HepG2 (cell line): Measurements from ENCODE around the gene ADAMTS13. TPM values are rescaled to one million over a fixed set of nuclear protein-coding genes. Genes with fewer than 3 reads are reported as not detected.

Experiments
- CCDC6 ChIP-seq: sonication (generic); formaldehyde crosslinking; IDR thresholded peaks from 2 replicates; pipeline ENCODE4 v1.8.1; 2022; ENCODE audit warnings: mild to moderate bottlenecking, missing genetic modification reagents, moderate library complexity
- ESRRA ChIP-seq: sonication (generic); formaldehyde crosslinking; IDR thresholded peaks from 2 replicates; pipeline ENCODE4 v1.5.1; 2020; ENCODE audit warnings: mild to moderate bottlenecking, low read depth, missing genetic modification reagents
- MED8 ChIP-seq: sonication (generic); formaldehyde crosslinking; IDR thresholded peaks from 2 replicates; pipeline ENCODE4 v1.8.1; 2023; ENCODE audit warnings: mild to moderate bottlenecking, missing genetic modification reagents; ENCODE audit not compliant: insufficient replicate concordance
- NCOA1 ChIP-seq: sonication (generic); formaldehyde crosslinking; IDR thresholded peaks from 2 replicates; pipeline ENCODE4 v1.9.0; 2021; ENCODE audit warnings: missing genetic modification reagents
- NFIB ChIP-seq: sonication (generic); formaldehyde crosslinking; IDR thresholded peaks from 2 replicates; pipeline ENCODE4 v1.9.0; 2021; ENCODE audit warnings: missing genetic modification reagents, mild to moderate bottlenecking, borderline replicate concordance
- POLR2AphosphoS5 ChIP-seq: IDR thresholded peaks from 2 replicates; pipeline ENCODE4 v1.6.1; 2012; ENCODE audit warnings: low read depth, low read length
- RBAK ChIP-seq: sonication (generic); formaldehyde crosslinking; IDR thresholded peaks from 2 replicates; pipeline ENCODE4 v1.5.1; 2020; ENCODE audit warnings: mild to moderate bottlenecking, missing genetic modification reagents
- RNF2 ChIP-seq: fragments of 450-650 bp; conservative IDR thresholded peaks from 2 replicates; pipeline ENCODE4 v1.6.1; 2016; ENCODE audit warnings: low read depth
- SP1 ChIP-seq, 2 experiments: fragments of 450-650 bp in 1 of 2; sonication (generic) in 1 of 2; formaldehyde crosslinking in 1 of 2; IDR thresholded peaks; 2 replicates each; pipeline versions ENCODE4 v1.4.0 to v1.6.1; 2016 to 2020; ENCODE audit warnings: missing genetic modification reagents in 1 of 2
- WIZ ChIP-seq: sonication (generic); formaldehyde crosslinking; IDR thresholded peaks from 2 replicates; pipeline ENCODE4 v1.5.1; 2020; ENCODE audit warnings: mild to moderate bottlenecking, missing genetic modification reagents
- ZBTB38 ChIP-seq: sonication (generic); formaldehyde crosslinking; IDR thresholded peaks from 2 replicates; pipeline ENCODE4 v1.5.1; 2020; ENCODE audit warnings: mild to moderate bottlenecking, missing genetic modification reagents
- ZC3H13 ChIP-seq: sonication (generic); formaldehyde crosslinking; IDR thresholded peaks from 2 replicates; pipeline ENCODE4 v1.8.1; 2023; ENCODE audit warnings: mild to moderate bottlenecking, missing genetic modification reagents, moderate library complexity
- ZFP37 ChIP-seq: sonication (generic); formaldehyde crosslinking; IDR thresholded peaks from 2 replicates; pipeline ENCODE4 v1.4.0; 2020; ENCODE audit warnings: missing genetic modification reagents, borderline replicate concordance
- ZKSCAN8 ChIP-seq: IDR thresholded peaks from 2 replicates; pipeline ENCODE4 v1.6.1; 2016; ENCODE audit warnings: borderline replicate concordance, missing genetic modification reagents, missing compliant biosample characterization
- ZNF136 ChIP-seq: sonication (generic); formaldehyde crosslinking; IDR thresholded peaks from 2 replicates; pipeline ENCODE4 v1.8.1; 2022; ENCODE audit warnings: low read depth, mild to moderate bottlenecking, moderate library complexity, missing genetic modification reagents
- ZNF230 ChIP-seq: sonication (generic); formaldehyde crosslinking; IDR thresholded peaks from 2 replicates; pipeline ENCODE4 v1.4.0; 2020; ENCODE audit warnings: mild to moderate bottlenecking, missing genetic modification reagents
- ZNF264 ChIP-seq: sonication (generic); formaldehyde crosslinking; IDR thresholded peaks from 2 replicates; pipeline ENCODE4 v1.4.0; 2020; ENCODE audit warnings: missing genetic modification reagents
- ZNF335 ChIP-seq: sonication (generic); formaldehyde crosslinking; IDR thresholded peaks from 2 replicates; pipeline ENCODE4 v1.4.0; 2020; ENCODE audit warnings: missing genetic modification reagents
- ZNF33B ChIP-seq: sonication (generic); formaldehyde crosslinking; IDR thresholded peaks from 2 replicates; pipeline ENCODE4 v1.5.1; 2020; ENCODE audit warnings: mild to moderate bottlenecking, missing genetic modification reagents
- ZNF496 ChIP-seq: sonication (generic); formaldehyde crosslinking; IDR thresholded peaks from 2 replicates; pipeline ENCODE4 v1.8.1; 2023; ENCODE audit warnings: mild to moderate bottlenecking, moderate library complexity, missing genetic modification reagents; ENCODE audit not compliant: insufficient replicate concordance
- ZNF501 ChIP-seq: sonication (generic); formaldehyde crosslinking; IDR thresholded peaks from 2 replicates; pipeline ENCODE4 v1.5.1; 2020; ENCODE audit warnings: mild to moderate bottlenecking, moderate library complexity, missing genetic modification reagents
- ZNF83 ChIP-seq: sonication (generic); formaldehyde crosslinking; IDR thresholded peaks from 2 replicates; pipeline ENCODE4 v1.4.0; 2020; ENCODE audit warnings: missing genetic modification reagents, mild to moderate bottlenecking, borderline replicate concordance
- ZNF841 ChIP-seq: sonication (generic); formaldehyde crosslinking; IDR thresholded peaks from 2 replicates; pipeline ENCODE4 v1.8.1; 2023; ENCODE audit warnings: missing genetic modification reagents, borderline replicate concordance
- ZSCAN21 ChIP-seq: sonication (generic); formaldehyde crosslinking; IDR thresholded peaks from 2 replicates; pipeline ENCODE4 v1.8.0; 2022; ENCODE audit warnings: mild to moderate bottlenecking, missing genetic modification reagents, moderate library complexity, borderline replicate concordance
- ZZZ3 ChIP-seq: sonication (generic); formaldehyde crosslinking; IDR thresholded peaks from 2 replicates; pipeline ENCODE4 v1.4.0; 2020; ENCODE audit warnings: missing genetic modification reagents, mild to moderate bottlenecking, borderline replicate concordance
- polyA plus RNA-seq, 8 experiments: library from polyadenylated mRNA; depleted of rRNA in 3 of 8; stranded (reverse) in 7 of 8; unstranded in 1 of 8; fragments of >200 nt; fragmentation: Illumina TruSeq in 4 of 8; extraction: Trizol in 4 of 8; gene quantifications; 2 replicates each; pipeline versions ENCODE4 v1.2.1 to v1.2.3, GENCODE V29; 2011 to 2016; ENCODE audit warnings: low read depth in 4 of 8, missing spikeins in 1 of 8, mixed read lengths in 1 of 8; ENCODE audit not compliant: insufficient read depth in 1 of 8
- total RNA-seq, 5 experiments: library from RNA; depleted of rRNA; stranded (reverse); fragments of >200 nt; fragmentation: Illumina TruSeq; extraction: Trizol; gene quantifications; 2 replicates each; pipeline ENCODE4 v1.2.3, GENCODE V29; 2016; ENCODE audit warnings: low read depth in 1 of 5
- TF ChIP-seq, protein P1 (sequence below): sonication (generic); formaldehyde crosslinking; IDR thresholded peaks from 2 replicates; pipeline ENCODE4 v1.4.0; 2020; ENCODE audit warnings: missing genetic modification reagents
- TF ChIP-seq, protein P2 (sequence below): sonication (generic); formaldehyde crosslinking; IDR thresholded peaks from 2 replicates; pipeline ENCODE4 v1.5.0; 2020; ENCODE audit warnings: missing genetic modification reagents
- TF ChIP-seq, protein P3 (sequence below): sonication (generic); formaldehyde crosslinking; IDR thresholded peaks from 2 replicates; pipeline ENCODE4 v1.5.0; 2020; ENCODE audit warnings: mild to moderate bottlenecking, missing genetic modification reagents

The ADAMTS13 gene
- total and polyA plus RNA-seq, 2 of the 13 experiments (the other 11 are each of a cell fraction or from before 2014, with no cell fraction given), result 0.91 to 4.5 TPM

DNA sequence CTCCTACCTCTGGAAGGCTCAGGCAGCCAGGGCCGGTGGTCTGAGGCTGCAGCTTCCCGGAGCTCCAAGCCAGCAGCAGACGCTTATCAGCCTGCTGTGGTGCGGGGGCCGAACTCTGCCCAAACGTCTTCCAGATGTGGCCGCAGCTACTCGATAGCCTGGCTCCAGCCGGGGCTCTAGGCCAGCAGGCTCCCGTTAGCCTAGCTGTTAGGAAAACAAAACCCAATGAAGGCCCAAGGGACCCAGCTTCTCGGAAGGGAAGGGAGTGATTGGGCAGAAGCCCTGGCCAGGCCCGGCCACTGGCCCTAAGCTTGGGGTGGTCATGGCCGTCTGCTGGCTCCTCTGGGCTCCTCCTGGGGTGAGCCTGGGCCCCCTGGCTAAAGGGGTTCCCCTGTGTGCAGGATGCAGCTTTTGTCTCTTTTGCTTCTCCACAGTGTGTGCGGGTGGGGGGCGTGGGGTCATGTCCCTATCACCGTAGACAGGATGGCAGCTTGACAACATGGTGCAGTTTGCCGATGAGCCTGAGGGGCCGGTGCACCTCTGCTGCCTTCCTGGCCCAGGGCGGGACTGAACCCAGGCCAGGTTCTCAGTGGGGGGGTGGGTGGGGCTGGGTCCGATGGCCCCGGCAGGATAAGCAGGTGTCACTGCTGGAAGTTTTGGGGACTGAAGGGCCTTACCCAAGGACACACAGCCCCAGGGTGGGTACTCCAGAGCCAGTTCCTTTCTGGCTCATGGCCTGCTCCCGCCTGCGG, 83.9 kb downstream of the ADAMTS13 start (continued):
- TF ChIP-seq ZKSCAN8 (CRISPR knock-in tag) (no peak), ZBTB38 (CRISPR knock-in tag) (peak; percentile 73; the same call in 1 of the 2 replicates), ZNF33B (CRISPR knock-in tag) (no peak), ZZZ3 (CRISPR knock-in tag) (0 out of 2 replicates have a peak, but pooled peaks have one; percentile 46), NFIB (CRISPR knock-in tag) (0 out of 2 replicates have a peak, but pooled peaks have one; percentile 49), ZNF83 (CRISPR knock-in tag) (no peak), ZNF335 (CRISPR knock-in tag) (no peak), ZC3H13 (CRISPR knock-in tag) (no peak), POLR2AphosphoS5 (no peak), ZNF136 (CRISPR knock-in tag) (no peak), CCDC6 (no peak), WIZ (no peak), MED8 (CRISPR knock-in tag) (no peak), ZNF501 (no peak), ZNF496 (no peak), ZNF264 (CRISPR knock-in tag) (no peak), RNF2 (no peak), ZFP37 (no peak), RBAK (CRISPR knock-in tag) (no peak), NCOA1 (CRISPR knock-in tag) (no peak), ZNF230 (CRISPR knock-in tag) (0 out of 2 replicates have a peak, but pooled peaks have one; percentile 5), SP1 (IDR thresholded peaks at IDR 0.05) (no peak), SP1 (CRISPR knock-in tag; IDR thresholded peaks at IDR 0.05) (no peak), ZSCAN21 (0 out of 2 replicates have a peak, but pooled peaks have one; percentile 5), ESRRA (CRISPR knock-in tag) (no peak), ZNF841 (CRISPR knock-in tag) (no peak)
- TF ChIP-seq, protein P1, sequence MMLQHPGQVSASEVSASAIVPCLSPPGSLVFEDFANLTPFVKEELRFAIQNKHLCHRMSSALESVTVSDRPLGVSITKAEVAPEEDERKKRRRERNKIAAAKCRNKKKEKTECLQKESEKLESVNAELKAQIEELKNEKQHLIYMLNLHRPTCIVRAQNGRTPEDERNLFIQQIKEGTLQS, result no peak
- TF ChIP-seq, protein P2, sequence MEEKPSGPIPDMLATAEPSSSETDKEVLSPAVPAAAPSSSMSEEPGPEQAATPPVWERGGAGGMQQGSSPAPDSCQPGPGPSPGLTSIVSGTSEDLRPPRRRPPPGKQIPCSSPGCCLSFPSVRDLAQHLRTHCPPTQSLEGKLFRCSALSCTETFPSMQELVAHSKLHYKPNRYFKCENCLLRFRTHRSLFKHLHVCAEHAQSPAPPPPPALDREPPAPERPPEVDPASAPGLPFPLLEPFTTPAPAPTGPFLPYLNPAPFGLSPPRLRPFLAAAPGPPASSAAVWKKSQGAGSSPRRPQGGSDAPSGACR (CRISPR knock-in tag), result 0 out of 2 replicates have a peak, but pooled peaks have one; percentile 55
- TF ChIP-seq, protein P3, sequence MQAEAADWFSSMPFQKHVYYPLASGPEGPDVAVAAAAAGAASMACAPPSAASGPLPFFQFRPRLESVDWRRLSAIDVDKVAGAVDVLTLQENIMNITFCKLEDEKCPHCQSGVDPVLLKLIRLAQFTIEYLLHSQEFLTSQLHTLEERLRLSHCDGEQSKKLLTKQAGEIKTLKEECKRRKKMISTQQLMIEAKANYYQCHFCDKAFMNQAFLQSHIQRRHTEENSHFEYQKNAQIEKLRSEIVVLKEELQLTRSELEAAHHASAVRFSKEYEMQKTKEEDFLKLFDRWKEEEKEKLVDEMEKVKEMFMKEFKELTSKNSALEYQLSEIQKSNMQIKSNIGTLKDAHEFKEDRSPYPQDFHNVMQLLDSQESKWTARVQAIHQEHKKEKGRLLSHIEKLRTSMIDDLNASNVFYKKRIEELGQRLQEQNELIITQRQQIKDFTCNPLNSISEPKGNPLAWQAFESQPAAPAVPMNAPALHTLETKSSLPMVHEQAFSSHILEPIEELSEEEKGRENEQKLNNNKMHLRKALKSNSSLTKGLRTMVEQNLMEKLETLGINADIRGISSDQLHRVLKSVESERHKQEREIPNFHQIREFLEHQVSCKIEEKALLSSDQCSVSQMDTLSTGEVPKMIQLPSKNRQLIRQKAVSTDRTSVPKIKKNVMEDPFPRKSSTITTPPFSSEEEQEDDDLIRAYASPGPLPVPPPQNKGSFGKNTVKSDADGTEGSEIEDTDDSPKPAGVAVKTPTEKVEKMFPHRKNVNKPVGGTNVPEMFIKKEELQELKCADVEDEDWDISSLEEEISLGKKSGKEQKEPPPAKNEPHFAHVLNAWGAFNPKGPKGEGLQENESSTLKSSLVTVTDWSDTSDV, result no peak
- TF ChIP-seq, all 625 proteins: peak for 16
